Ovary (tissue), 3 donors: Measurements from ENCODE around the gene RASD1.

Experiments
- CTCF ChIP-seq, 3 donors: fragments of 450-650 bp in 2 of 3; fragments of 200-600 bp in 1 of 3; IDR thresholded peaks; one replicate each; pipeline versions ENCODE4 v1.5.1 to v1.8.0; 2016 to 2022; ENCODE audit warnings: antibody characterized with exemption in 3 of 3, mild to moderate bottlenecking in 1 of 3
- EP300 ChIP-seq: sonication (generic); formaldehyde crosslinking; IDR thresholded peaks from one replicate; pipeline ENCODE4 v1.6.1; 2017; ENCODE audit warnings: antibody characterized with exemption
- donor health status: DM: no; HTN: no; CAD: no.

- no peak for TF ChIP-seq CTCF (IDR thresholded peaks at IDR 0.05)
- TF ChIP-seq EP300, result no peak
These were observed 42.5 kb upstream of the RASD1 start for GRCh38 chr17:17538417-17539391.
